ENCODE results near the gene SLC35F5. TPM values are rescaled to one million over a fixed set of nuclear protein-coding genes. Genes with fewer than 3 reads are reported as not detected.
"Not testable (repeated sequence)": the region's sequence is repeated elsewhere in the genome, so short reads cannot be mapped to it uniquely, and the experiment has no call there.

The SLC35F5 gene
- polyA plus RNA-seq, 2 of the 4 experiments (the other 2 are of a cell fraction) = 45.6 to 86.6 TPM

DNA sequence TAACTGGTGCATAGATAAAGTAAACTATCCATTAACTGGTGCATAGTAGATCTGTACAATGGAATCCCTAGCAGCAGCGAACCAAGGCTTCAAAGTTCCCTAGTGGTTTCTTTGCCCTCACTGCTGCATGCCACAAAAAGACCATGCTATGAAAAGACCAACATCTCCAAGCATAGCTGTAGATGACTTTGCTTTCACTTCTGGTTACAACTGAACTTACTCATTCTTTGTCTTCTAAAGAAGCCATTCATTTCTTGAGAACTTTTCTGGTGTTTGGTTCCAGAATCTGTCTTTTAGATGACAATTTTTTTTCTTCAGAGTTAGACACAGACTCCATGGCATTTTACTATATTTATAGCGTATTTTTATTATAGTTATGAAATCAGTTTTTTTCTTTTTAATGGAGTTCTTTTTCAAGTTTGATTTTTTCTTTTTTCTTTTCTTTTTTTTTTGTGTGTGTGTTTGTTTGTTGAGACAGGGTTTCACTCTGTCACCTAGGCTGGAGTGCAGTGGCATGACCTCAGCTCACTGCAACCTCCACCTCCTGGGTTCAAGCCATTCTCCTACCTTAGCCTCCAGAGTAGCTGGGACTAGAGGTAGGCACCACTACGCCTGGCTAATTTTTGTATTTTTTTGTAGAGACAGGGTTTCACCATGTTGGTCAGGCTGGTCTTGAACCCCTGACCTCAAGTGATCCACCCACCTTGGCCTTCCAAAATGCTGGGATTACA, 63.6 kb downstream of the SLC35F5 start:
- no peak for TF ChIP-seq RAD21 (conservative IDR thresholded peaks at IDR 0.05 in 1 of 2, IDR thresholded peaks at IDR 0.05 in 1 of 2)
- TF ChIP-seq, protein P1, sequence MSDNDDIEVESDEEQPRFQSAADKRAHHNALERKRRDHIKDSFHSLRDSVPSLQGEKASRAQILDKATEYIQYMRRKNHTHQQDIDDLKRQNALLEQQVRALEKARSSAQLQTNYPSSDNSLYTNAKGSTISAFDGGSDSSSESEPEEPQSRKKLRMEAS (IDR thresholded peaks at IDR 0.05) = no peak
- TF ChIP-seq TFCP2L1 (CRISPR knock-in tag; IDR thresholded peaks at IDR 0.05) = no peak
- no peak for TF ChIP-seq HOXA7 (CRISPR knock-in tag; IDR thresholded peaks at IDR 0.05)
- TF ChIP-seq CHD4 (IDR thresholded peaks at IDR 0.05; ENCODE audit: borderline replicate concordance) = no peak
- TF ChIP-seq, protein P2, sequence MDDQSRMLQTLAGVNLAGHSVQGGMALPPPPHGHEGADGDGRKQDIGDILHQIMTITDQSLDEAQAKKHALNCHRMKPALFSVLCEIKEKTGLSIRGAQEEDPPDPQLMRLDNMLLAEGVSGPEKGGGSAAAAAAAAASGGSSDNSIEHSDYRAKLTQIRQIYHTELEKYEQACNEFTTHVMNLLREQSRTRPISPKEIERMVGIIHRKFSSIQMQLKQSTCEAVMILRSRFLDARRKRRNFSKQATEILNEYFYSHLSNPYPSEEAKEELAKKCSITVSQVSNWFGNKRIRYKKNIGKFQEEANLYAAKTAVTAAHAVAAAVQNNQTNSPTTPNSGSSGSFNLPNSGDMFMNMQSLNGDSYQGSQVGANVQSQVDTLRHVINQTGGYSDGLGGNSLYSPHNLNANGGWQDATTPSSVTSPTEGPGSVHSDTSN (IDR thresholded peaks at IDR 0.05) = no peak
- no peak for TF ChIP-seq KDM5A (IDR thresholded peaks at IDR 0.05)
- TF ChIP-seq SREBF2 (IDR thresholded peaks at IDR 0.05) = no peak
- TF ChIP-seq CHD2 (IDR thresholded peaks at IDR 0.05; ENCODE audit: low read length, partially characterized antibody) = no peak
- TF ChIP-seq RARB (CRISPR knock-in tag; IDR thresholded peaks at IDR 0.05) = no peak
- no peak for TF ChIP-seq USF2 (IDR thresholded peaks at IDR 0.05)
- TF ChIP-seq, protein P3, sequence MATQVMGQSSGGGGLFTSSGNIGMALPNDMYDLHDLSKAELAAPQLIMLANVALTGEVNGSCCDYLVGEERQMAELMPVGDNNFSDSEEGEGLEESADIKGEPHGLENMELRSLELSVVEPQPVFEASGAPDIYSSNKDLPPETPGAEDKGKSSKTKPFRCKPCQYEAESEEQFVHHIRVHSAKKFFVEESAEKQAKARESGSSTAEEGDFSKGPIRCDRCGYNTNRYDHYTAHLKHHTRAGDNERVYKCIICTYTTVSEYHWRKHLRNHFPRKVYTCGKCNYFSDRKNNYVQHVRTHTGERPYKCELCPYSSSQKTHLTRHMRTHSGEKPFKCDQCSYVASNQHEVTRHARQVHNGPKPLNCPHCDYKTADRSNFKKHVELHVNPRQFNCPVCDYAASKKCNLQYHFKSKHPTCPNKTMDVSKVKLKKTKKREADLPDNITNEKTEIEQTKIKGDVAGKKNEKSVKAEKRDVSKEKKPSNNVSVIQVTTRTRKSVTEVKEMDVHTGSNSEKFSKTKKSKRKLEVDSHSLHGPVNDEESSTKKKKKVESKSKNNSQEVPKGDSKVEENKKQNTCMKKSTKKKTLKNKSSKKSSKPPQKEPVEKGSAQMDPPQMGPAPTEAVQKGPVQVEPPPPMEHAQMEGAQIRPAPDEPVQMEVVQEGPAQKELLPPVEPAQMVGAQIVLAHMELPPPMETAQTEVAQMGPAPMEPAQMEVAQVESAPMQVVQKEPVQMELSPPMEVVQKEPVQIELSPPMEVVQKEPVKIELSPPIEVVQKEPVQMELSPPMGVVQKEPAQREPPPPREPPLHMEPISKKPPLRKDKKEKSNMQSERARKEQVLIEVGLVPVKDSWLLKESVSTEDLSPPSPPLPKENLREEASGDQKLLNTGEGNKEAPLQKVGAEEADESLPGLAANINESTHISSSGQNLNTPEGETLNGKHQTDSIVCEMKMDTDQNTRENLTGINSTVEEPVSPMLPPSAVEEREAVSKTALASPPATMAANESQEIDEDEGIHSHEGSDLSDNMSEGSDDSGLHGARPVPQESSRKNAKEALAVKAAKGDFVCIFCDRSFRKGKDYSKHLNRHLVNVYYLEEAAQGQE (IDR thresholded peaks at IDR 0.05) = no peak
- ChIA-PET POLR2A (no interaction called here), CTCF (no interaction called here)
- no peaks in the 10 kb centered on the region for H3K9me3 ChIP-seq
- H3K4me2 ChIP-seq = no peak overlapping the region
- 44% methylated on average over 3 of the region's 3 CpGs for WGBS (ENCODE audit: missing lambda C conversion rate)
- H3K27ac ChIP-seq = no peak overlapping the region
- ATAC-seq (no peak), FAIRE-seq (no peak), DNase-seq (ENCODE audit: low read depth in 1 of 2, low spot score in 1 of 2) (no peak)
- H3K4me3 ChIP-seq = no peak overlapping the region
- H3K4me1 ChIP-seq = no peaks in the 10 kb centered on the region

DNA sequence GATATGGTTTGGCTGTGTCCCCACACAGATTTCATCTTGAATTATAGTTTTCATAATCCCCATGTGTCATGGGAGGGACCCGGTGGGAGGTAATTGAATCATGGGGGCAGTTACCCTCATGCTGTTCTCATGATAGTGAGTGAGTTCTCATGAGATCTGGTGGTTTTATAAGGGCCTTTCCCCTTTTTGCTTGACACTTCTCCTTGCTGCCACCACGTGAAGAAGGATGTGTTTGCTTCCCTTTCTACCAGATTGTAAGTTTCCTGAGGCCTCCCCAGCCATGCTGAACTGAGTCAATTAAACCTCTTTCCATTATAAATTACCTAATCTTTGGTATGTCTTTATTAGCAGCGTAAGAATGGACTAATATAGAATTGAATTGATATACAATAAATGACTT, 65.6 kb downstream of the SLC35F5 start:
- 88% methylated on average over 2 of the region's 3 CpGs for WGBS (ENCODE audit: missing lambda C conversion rate)
- FAIRE-seq; H3K4me3 ChIP-seq; DNase-seq (ENCODE audit: low read depth in 1 of 2, low spot score in 1 of 2); CTCF ChIA-PET; H3K27ac ChIP-seq; H3K4me1 ChIP-seq; POLR2A ChIA-PET; H3K4me2 ChIP-seq; H3K9me3 ChIP-seq; ATAC-seq: not testable (repeated sequence)

- DNase-seq (ENCODE audit: low read depth in 1 of 2, low spot score in 1 of 2) = no peak
- no peak for ATAC-seq
- POLR2A ChIA-PET = no interaction called here
- WGBS (ENCODE audit: missing lambda C conversion rate) = 73% methylated on average over 2 of the region's 2 CpGs
- Histone ChIP-seq H3K9me3 (no peaks in the 10 kb centered on the region), H3K27ac (no peak overlapping the region), H3K4me2 (no peak overlapping the region), H3K4me3 (no peak overlapping the region), H3K4me1 (no peaks in the 10 kb centered on the region)
- TF ChIP-seq HMGXB4 (CRISPR knock-in tag; IDR thresholded peaks at IDR 0.05; ENCODE audit: borderline replicate concordance) = no peak
- no peak for TF ChIP-seq BCL3 (IDR thresholded peaks at IDR 0.05)
- TF ChIP-seq, protein P2 (IDR thresholded peaks at IDR 0.05) = no peak
- TF ChIP-seq MAZ (IDR thresholded peaks at IDR 0.05; ENCODE audit: borderline replicate concordance, low read depth, low read length) = no peak
- TF ChIP-seq, protein P4, sequence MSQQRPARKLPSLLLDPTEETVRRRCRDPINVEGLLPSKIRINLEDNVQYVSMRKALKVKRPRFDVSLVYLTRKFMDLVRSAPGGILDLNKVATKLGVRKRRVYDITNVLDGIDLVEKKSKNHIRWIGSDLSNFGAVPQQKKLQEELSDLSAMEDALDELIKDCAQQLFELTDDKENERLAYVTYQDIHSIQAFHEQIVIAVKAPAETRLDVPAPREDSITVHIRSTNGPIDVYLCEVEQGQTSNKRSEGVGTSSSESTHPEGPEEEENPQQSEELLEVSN (IDR thresholded peaks at IDR 0.05; ENCODE audit: borderline replicate concordance, low read depth) = no peak
- TF ChIP-seq POLR2A (IDR thresholded peaks at IDR 0.05; ENCODE audit: low read length) = no peak
- no peak for TF ChIP-seq POLR2AphosphoS2 (conservative IDR thresholded peaks at IDR 0.05; ENCODE audit: low read length)
- no peak for TF ChIP-seq ZSCAN20 (CRISPR knock-in tag; IDR thresholded peaks at IDR 0.05)
- no peak for FAIRE-seq
- CTCF ChIA-PET = interaction anchor here (0.6 kb wide), 1 partner anchor 273 kb away, joined by 3 read pairs; no protein-coding TSS in a partner anchor
These were observed 69.9 kb downstream of the SLC35F5 start for GRCh38 chr2:113686537-113686936.

All from A549 (cell line).